Choroid plexus epithelial cell (primary cell): ENCODE results near the gene PGR.
A peak's percentile ranks its signal among the peaks of the same experiment; 100 is the strongest.

Source experiments
- DNase-seq: peaks from one replicate; pipeline ENCODE4 v3.0.0-alpha.2; 2010; ENCODE audit warnings: low read depth
- H3K4me3 ChIP-seq: 2 replicates; pipeline ENCODE4 v1.5.1; 2011; ENCODE audit warnings: low read depth, mild to moderate bottlenecking, control low read depth, low read length, moderate library complexity
- TF ChIP-seq, protein P1 (sequence below): conservative IDR thresholded peaks from 2 replicates; pipeline ENCODE4 v1.5.1; 2011; ENCODE audit warnings: low read depth, mild to moderate bottlenecking, control low read depth, inconsistent platforms, low read length, moderate library complexity

Gene PGR

DNA sequence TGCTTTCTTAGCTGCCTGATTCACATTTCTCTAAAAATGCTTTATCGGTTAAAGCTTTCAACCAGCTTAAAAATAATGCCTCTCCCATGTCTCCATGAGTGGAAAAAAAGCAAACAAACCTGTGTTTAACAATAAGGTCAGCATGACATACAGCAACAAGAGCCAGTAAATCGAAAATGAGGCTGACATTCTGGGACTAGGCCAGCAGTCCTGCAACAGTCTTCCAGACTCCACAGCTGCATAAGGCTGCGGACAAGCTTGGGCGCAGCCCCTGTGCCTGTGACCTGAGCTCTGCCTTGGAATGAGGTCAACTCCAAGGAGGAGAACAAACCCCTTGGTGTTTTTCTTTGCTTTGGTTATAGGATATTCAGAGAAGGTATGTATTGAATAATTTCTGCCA lies 95.5 kb downstream of the PGR start:
- H3K4me3 ChIP-seq: no peak overlapping the region
- peak; percentile 29 for DNase-seq
- TF ChIP-seq, protein P1, sequence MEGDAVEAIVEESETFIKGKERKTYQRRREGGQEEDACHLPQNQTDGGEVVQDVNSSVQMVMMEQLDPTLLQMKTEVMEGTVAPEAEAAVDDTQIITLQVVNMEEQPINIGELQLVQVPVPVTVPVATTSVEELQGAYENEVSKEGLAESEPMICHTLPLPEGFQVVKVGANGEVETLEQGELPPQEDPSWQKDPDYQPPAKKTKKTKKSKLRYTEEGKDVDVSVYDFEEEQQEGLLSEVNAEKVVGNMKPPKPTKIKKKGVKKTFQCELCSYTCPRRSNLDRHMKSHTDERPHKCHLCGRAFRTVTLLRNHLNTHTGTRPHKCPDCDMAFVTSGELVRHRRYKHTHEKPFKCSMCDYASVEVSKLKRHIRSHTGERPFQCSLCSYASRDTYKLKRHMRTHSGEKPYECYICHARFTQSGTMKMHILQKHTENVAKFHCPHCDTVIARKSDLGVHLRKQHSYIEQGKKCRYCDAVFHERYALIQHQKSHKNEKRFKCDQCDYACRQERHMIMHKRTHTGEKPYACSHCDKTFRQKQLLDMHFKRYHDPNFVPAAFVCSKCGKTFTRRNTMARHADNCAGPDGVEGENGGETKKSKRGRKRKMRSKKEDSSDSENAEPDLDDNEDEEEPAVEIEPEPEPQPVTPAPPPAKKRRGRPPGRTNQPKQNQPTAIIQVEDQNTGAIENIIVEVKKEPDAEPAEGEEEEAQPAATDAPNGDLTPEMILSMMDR: no peak

DNA sequence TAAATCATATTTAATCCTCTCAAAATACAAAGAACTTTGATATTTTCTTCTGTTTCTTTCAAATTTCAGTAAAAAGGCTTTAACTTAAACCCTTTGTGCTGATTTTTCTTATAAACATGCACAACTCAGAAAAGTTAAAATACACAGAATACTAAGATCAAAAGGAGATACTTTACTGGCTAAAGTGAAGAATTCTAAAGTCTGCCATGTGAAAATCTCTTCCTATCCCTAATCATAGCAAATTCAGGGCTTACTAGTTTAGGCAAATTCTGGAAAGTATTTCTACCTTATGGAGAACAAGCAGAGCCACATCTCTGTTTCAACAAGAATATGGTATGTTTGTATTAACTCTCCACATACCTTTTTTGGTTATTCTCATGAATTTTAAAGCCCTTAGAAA lies 96.6 kb downstream of the PGR start:
- DNase-seq: no peak
- TF ChIP-seq, protein P1: no peak
- H3K4me3 ChIP-seq: no peak overlapping the region

DNA sequence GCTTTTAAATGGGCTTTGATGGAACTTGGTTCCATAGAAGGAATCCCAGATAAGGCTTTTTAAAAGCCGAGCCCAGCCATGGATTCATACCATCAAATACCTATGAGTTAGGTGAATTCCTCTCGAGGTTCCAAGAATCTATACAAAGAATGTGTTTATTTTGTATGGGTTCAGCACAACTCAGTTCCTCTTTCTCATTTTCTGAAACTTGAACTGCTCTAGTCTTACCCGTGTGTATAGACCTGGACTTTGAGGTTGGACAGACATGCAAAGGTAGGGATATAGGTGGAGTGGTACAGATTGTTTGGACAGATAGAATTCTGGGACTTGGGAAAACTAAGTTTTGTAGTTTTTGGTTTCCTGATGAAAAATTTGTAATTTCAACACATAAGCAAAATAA lies 97.9 kb downstream of the PGR start:
- no peak for DNase-seq
- H3K4me3 ChIP-seq: no peak overlapping the region
- TF ChIP-seq, protein P1: no peak

DNA sequence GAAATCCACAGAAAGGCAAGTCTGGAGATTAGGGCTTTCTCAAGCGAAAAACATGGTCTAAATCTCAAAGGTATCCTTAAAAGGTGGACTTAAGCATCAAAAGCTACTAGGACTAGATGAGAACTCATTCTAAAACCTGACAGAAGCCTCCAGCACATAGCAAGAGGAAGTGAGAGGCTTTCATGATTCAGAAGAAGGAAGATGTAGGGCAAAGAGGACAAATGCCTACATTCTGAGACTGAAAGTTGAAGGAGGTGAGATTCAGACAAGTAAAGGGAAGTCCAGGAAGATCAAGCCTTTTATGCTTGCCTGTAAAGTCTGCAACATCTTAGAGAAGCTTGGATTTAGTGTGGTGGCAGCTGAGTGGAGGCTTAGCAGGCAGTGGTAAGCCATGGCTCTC lies 98.9 kb downstream of the PGR start:
- no peak for DNase-seq
- no peak overlapping the region for H3K4me3 ChIP-seq
- TF ChIP-seq, protein P1: no peak

DNA sequence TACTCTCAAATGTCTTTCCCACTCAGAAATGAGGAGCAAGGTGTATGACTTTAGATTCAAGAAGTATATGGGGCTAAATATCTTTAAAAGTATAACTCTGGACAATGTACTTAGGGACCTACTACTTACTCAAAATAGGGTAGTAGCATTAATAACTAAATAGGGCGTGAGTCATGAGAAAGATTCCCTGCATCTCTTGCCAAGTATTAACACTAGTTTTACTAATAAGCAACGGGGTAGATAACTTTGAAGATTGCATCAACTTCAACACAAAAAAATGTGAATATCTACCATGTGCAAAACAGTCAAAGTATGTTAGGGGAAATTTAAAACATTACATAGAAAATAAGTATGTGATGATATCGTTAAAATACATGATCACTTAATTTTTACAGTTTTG lies 99.6 kb downstream of the PGR start:
- peak; percentile 19 for DNase-seq

DNA sequence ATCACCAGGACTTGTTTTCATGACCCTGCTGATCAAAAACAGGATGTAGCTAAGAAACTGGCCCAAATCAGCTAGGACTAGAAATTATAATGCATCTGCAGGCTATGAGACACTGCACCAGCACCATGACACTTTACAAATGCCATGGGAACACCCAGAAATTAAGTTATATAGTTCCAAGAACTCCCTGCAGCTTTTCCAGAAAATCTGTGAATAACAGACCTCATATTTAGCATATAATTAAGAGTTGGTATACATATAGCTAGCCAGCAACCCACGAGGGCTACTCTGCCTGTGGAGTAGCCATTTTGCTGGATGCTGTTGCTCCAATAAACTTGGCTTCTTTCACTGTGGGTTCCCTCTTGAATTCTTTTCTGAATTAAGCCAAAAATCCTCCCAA lies 101.0 kb downstream of the PGR start:
- H3K4me3 ChIP-seq: no peak overlapping the region
- TF ChIP-seq, protein P1: no peak
- no peak for DNase-seq

More for the DNA sequence above, 99.6 kb downstream of the PGR start:
- no peak overlapping the region for H3K4me3 ChIP-seq
- TF ChIP-seq, protein P1: no peak

DNA sequence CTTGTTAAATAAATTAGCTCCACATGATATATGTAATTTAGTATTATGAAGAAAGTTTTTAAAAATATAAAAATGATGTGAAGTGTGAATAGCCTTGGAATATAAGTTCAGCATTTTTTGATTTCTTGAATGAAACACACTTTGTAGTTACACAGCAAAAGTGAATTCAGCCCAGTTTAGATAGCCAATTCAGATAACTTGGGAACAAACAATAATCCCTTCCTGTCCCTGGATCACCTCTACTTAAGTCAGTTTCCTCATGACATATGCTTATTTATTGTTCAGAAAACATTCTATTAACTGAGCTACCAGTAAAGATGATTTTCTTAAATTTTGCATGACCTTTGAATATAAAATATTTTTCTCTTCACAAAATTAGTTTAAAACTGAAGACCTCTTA lies 107.4 kb downstream of the PGR start:
- TF ChIP-seq, protein P1: no peak
- no peak overlapping the region for H3K4me3 ChIP-seq
- no peak for DNase-seq
